ENCODE results near the gene TMEM108.

DNA sequence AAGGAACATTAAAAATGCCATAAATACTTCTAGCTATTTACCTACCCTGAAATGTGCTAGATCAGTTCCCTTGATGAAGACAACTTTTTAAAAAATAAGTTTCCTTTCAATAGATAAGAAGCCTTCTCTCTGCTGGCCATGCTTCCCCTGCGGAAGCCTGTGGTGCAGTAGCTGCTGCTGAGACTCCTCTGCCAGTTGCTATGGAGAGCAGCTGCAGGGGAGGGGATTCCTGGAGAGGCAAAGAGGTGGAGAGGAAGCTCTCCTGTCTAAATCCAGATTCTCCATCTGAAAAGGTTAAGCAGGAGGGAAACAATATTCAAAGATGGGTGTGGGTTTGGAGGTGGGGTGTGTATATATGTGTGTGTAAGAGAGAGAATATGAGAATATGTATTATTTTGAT is 291.9 kb downstream of the TMEM108 start:
- TF ChIP-seq, protein P1, sequence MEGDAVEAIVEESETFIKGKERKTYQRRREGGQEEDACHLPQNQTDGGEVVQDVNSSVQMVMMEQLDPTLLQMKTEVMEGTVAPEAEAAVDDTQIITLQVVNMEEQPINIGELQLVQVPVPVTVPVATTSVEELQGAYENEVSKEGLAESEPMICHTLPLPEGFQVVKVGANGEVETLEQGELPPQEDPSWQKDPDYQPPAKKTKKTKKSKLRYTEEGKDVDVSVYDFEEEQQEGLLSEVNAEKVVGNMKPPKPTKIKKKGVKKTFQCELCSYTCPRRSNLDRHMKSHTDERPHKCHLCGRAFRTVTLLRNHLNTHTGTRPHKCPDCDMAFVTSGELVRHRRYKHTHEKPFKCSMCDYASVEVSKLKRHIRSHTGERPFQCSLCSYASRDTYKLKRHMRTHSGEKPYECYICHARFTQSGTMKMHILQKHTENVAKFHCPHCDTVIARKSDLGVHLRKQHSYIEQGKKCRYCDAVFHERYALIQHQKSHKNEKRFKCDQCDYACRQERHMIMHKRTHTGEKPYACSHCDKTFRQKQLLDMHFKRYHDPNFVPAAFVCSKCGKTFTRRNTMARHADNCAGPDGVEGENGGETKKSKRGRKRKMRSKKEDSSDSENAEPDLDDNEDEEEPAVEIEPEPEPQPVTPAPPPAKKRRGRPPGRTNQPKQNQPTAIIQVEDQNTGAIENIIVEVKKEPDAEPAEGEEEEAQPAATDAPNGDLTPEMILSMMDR (IDR thresholded peaks at IDR 0.05), result no peak
- no peak for TF ChIP-seq ZFX (IDR thresholded peaks at IDR 0.05; ENCODE audit: borderline replicate concordance)

All from 22Rv1 (cell line).